ENCODE data around the gene TDRD1. TPM values are rescaled to one million over a fixed set of nuclear protein-coding genes. Genes with fewer than 3 reads are reported as not detected.

The TDRD1 gene
- total and polyA plus RNA-seq, 5 donors from 2014 or later = 0.14 to 0.32 (median 0.25) TPM; not detected in 2

DNA sequence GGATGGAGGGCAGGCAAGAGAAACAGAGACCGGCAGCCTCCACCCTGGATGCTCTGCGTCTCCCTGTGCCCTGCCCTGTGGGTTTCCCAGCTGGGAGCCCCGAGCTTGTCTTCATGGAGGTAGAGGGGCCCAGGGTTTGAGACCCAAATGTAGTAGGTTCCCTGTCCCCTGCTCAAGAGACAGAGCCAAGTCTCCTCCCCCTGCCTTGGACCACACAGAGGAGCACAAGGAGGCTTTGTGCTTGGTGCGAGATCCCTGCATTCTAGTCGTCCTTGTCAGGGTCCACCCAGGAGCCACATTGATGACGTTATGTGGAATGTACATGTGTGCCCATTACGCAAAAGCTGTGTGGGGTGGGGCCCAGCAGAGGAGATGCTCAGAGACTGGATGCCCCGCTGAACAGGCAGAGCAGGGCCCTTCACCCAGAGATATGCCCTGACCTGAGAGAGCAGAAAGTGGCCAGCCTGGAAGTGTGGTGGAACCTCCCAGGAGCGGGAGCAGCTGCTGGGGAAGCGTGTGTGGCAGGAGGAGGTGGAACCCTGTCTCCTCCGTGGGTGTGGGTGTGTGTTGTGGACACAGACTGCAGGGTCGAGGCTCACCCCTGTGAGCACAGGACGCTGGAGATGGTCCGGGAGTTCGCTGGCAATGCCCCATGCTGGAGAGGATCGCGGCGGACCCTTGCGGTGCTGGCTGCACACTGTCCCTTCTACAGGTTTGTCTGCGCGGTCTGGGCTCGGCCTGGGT is 99.2 kb downstream of the TDRD1 start:
- Histone ChIP-seq H3K36me3 (ENCODE audit: control insufficient read depth, insufficient read depth, low read length) (no peaks in the 10 kb centered on the region), H3K9me3 (ENCODE audit: control insufficient read depth in 2 of 2, low read length in 2 of 2) (no peaks in the 10 kb centered on the region), H3K27me3 (ENCODE audit: control insufficient read depth, insufficient read depth, low read length) (no peaks in the 10 kb centered on the region), H3K4me1 (ENCODE audit: control insufficient read depth, insufficient read depth, low read length, poor library complexity, severe bottlenecking) (no peaks in the 10 kb centered on the region), H3K27ac (ENCODE audit: insufficient read depth, low read length, poor library complexity, severe bottlenecking) (no peak overlapping the region), H3K4me3 (ENCODE audit: low read depth, low read length) (no peak overlapping the region)
- Mint-ChIP-seq H3K36me3 (no peaks in the 10 kb centered on the region), H3K4me3 (no peak overlapping the region), H3K9me3 (no peaks in the 10 kb centered on the region), H3K27me3 (peaks cover 13% of the 10 kb centered on the region), H3K4me1 (no peaks in the 10 kb centered on the region), H3K27ac (no peak overlapping the region)
- DNase-seq (no peak), ATAC-seq (ENCODE audit: low read depth in 2 of 2) (no peak)

DNA sequence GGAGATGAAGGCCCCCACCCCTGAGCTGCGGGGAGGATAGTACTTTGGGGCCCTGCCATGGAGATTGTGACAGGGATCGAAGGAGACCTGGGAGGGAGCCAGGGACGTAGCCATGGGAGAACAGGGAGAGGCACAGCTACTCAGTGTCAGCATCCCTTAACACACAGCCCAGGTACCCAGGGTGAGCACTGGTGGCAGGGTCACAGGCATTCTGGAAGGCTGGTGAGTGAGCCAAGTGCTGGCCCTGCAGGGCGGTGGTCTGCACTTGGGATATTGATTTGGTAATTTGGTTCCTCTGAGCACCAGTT is 99.7 kb downstream of the TDRD1 start:
- ATAC-seq (ENCODE audit: low read depth in 2 of 2) (no peak), DNase-seq (no peak)
- peaks cover 13% of the 10 kb centered on the region for H3K27me3 Mint-ChIP-seq
- no peaks in the 10 kb centered on the region for H3K36me3 Mint-ChIP-seq
- H3K27ac Mint-ChIP-seq = no peak overlapping the region
- Histone ChIP-seq H3K36me3 (ENCODE audit: control insufficient read depth, insufficient read depth, low read length) (no peaks in the 10 kb centered on the region), H3K9me3 (ENCODE audit: control insufficient read depth in 2 of 2, low read length in 2 of 2) (no peaks in the 10 kb centered on the region), H3K4me3 (ENCODE audit: low read depth, low read length) (no peak overlapping the region), H3K27ac (ENCODE audit: insufficient read depth, low read length, poor library complexity, severe bottlenecking) (no peak overlapping the region), H3K27me3 (ENCODE audit: control insufficient read depth, insufficient read depth, low read length) (no peaks in the 10 kb centered on the region), H3K4me1 (ENCODE audit: control insufficient read depth, insufficient read depth, low read length, poor library complexity, severe bottlenecking) (no peaks in the 10 kb centered on the region)
- H3K9me3 Mint-ChIP-seq = no peaks in the 10 kb centered on the region
- H3K4me3 Mint-ChIP-seq = no peak overlapping the region
- no peaks in the 10 kb centered on the region for H3K4me1 Mint-ChIP-seq

- H3K27me3 Mint-ChIP-seq = peaks cover 13% of the 10 kb centered on the region
- H3K36me3 ChIP-seq (ENCODE audit: control insufficient read depth, insufficient read depth, low read length) = no peaks in the 10 kb centered on the region
- H3K9me3 Mint-ChIP-seq = no peaks in the 10 kb centered on the region
- H3K27ac Mint-ChIP-seq = no peak overlapping the region
- no peaks in the 10 kb centered on the region for H3K36me3 Mint-ChIP-seq
- H3K27ac ChIP-seq (ENCODE audit: insufficient read depth, low read length, poor library complexity, severe bottlenecking) = no peak overlapping the region
- no peak overlapping the region for H3K4me3 Mint-ChIP-seq
- H3K4me3 ChIP-seq (ENCODE audit: low read depth, low read length) = no peak overlapping the region
- DNase-seq (no peak), ATAC-seq (ENCODE audit: low read depth in 2 of 2) (no peak)
- no peaks in the 10 kb centered on the region for H3K4me1 Mint-ChIP-seq
- H3K4me1 ChIP-seq (ENCODE audit: control insufficient read depth, insufficient read depth, low read length, poor library complexity, severe bottlenecking) = no peaks in the 10 kb centered on the region
- no peaks in the 10 kb centered on the region for H3K27me3 ChIP-seq (ENCODE audit: control insufficient read depth, insufficient read depth, low read length)
- H3K9me3 ChIP-seq (ENCODE audit: control insufficient read depth in 2 of 2, low read length in 2 of 2) = no peaks in the 10 kb centered on the region
These were observed 100.1 kb downstream of the TDRD1 start for GRCh38 chr10:114279289-114279688.

GRCh38 chr10:114279901-114280644 is 100.9 kb downstream of the TDRD1 start:
- H3K36me3 Mint-ChIP-seq = no peaks in the 10 kb centered on the region
- Histone ChIP-seq H3K4me1 (ENCODE audit: control insufficient read depth, insufficient read depth, low read length, poor library complexity, severe bottlenecking) (no peaks in the 10 kb centered on the region), H3K36me3 (ENCODE audit: control insufficient read depth, insufficient read depth, low read length) (no peaks in the 10 kb centered on the region), H3K27ac (ENCODE audit: insufficient read depth, low read length, poor library complexity, severe bottlenecking) (no peak overlapping the region), H3K4me3 (ENCODE audit: low read depth, low read length) (no peak overlapping the region), H3K9me3 (ENCODE audit: control insufficient read depth in 2 of 2, low read length in 2 of 2) (no peaks in the 10 kb centered on the region), H3K27me3 (ENCODE audit: control insufficient read depth, insufficient read depth, low read length) (no peaks in the 10 kb centered on the region)
- peaks cover 8% of the 10 kb centered on the region for H3K27me3 Mint-ChIP-seq
- ATAC-seq (ENCODE audit: low read depth in 2 of 2) (no peak), DNase-seq (no peak)
- H3K27ac Mint-ChIP-seq = no peak overlapping the region
- H3K4me3 Mint-ChIP-seq = no peak overlapping the region
- no peaks in the 10 kb centered on the region for H3K4me1 Mint-ChIP-seq
- H3K9me3 Mint-ChIP-seq = no peaks in the 10 kb centered on the region

- H3K9me3 ChIP-seq (ENCODE audit: control insufficient read depth in 2 of 2, low read length in 2 of 2) = no peaks in the 10 kb centered on the region
- no peaks in the 10 kb centered on the region for H3K36me3 ChIP-seq (ENCODE audit: control insufficient read depth, insufficient read depth, low read length)
- no peaks in the 10 kb centered on the region for H3K4me1 ChIP-seq (ENCODE audit: control insufficient read depth, insufficient read depth, low read length, poor library complexity, severe bottlenecking)
- no peak overlapping the region for H3K4me3 Mint-ChIP-seq
- no peaks in the 10 kb centered on the region for H3K9me3 Mint-ChIP-seq
- no peak for ATAC-seq (ENCODE audit: low read depth in 2 of 2)
- H3K4me3 ChIP-seq (ENCODE audit: low read depth, low read length) = no peak overlapping the region
- no peaks in the 10 kb centered on the region for H3K4me1 Mint-ChIP-seq
- no peaks in the 10 kb centered on the region for H3K36me3 Mint-ChIP-seq
- H3K27me3 ChIP-seq (ENCODE audit: control insufficient read depth, insufficient read depth, low read length) = no peaks in the 10 kb centered on the region
- no peak overlapping the region for H3K27ac ChIP-seq (ENCODE audit: insufficient read depth, low read length, poor library complexity, severe bottlenecking)
- H3K27me3 Mint-ChIP-seq = peaks cover 8% of the 10 kb centered on the region
- H3K27ac Mint-ChIP-seq = no peak overlapping the region
- no peak for DNase-seq
These were observed 101.9 kb downstream of the TDRD1 start for GRCh38 chr10:114281006-114281405.

DNA sequence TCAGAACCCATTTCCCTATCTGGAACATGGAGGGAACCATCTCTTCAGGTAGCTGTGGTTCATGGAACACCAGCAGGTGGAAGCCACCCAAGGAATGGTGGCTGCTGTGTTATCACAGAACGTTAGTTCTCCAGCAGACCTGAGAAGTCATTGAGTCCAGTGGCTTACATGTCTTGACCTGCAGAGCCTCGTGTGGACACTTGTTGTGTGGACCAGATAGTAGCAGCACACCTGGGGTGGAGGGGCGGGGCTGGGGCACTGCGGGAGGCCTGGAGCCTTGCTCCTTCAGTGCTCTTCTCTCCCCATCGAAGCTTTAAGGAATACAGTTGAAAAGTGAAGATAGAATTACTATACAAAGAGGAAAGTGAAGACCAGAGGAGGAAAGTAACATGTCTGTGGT is 102.3 kb downstream of the TDRD1 start:
- H3K4me3 ChIP-seq (ENCODE audit: low read depth, low read length) = no peak overlapping the region
- Mint-ChIP-seq H3K27me3 (peaks cover 8% of the 10 kb centered on the region), H3K4me3 (no peak overlapping the region), H3K9me3 (no peaks in the 10 kb centered on the region), H3K36me3 (no peaks in the 10 kb centered on the region), H3K27ac (no peak overlapping the region), H3K4me1 (no peaks in the 10 kb centered on the region)
- DNase-seq (no peak), ATAC-seq (ENCODE audit: low read depth in 2 of 2) (no peak)
- no peaks in the 10 kb centered on the region for H3K27me3 ChIP-seq (ENCODE audit: control insufficient read depth, insufficient read depth, low read length)
- no peak overlapping the region for H3K27ac ChIP-seq (ENCODE audit: insufficient read depth, low read length, poor library complexity, severe bottlenecking)
- no peaks in the 10 kb centered on the region for H3K36me3 ChIP-seq (ENCODE audit: control insufficient read depth, insufficient read depth, low read length)
- H3K4me1 ChIP-seq (ENCODE audit: control insufficient read depth, insufficient read depth, low read length, poor library complexity, severe bottlenecking) = no peaks in the 10 kb centered on the region
- H3K9me3 ChIP-seq (ENCODE audit: control insufficient read depth in 2 of 2, low read length in 2 of 2) = no peaks in the 10 kb centered on the region

Other genes starting within 250 kb of the TDRD1 start
- gene ADRB1, start 135.5 kb upstream of the TDRD1 start, total RNA-seq = 0.17 TPM
- gene ADRB1, start 135.5 kb upstream of the TDRD1 start, polyA plus RNA-seq = not detected
- 60.1 TPM for gene CCDC186, start 5.2 kb upstream of the TDRD1 start, total RNA-seq
- 10 to 100 TPM; 17.3 to 27.1 (median 22.6) TPM for gene CCDC186, start 5.2 kb upstream of the TDRD1 start, polyA plus RNA-seq
- gene VWA2, start 59.9 kb downstream of the TDRD1 start, total RNA-seq = 0.12 TPM
- not detected for gene VWA2, start 59.9 kb downstream of the TDRD1 start, polyA plus RNA-seq
- gene AFAP1L2, start 225.1 kb downstream of the TDRD1 start, total RNA-seq = 1.1 TPM
- 1 to 10 TPM; 2.6 to 4.6 (median 3.3) TPM for gene AFAP1L2, start 225.1 kb downstream of the TDRD1 start, polyA plus RNA-seq